GM12873 (cell line): ENCODE results near the gene LCN2.

Source experiments
- TF ChIP-seq, protein P1 (sequence below): IDR thresholded peaks from 2 replicates; pipeline ENCODE4 v1.5.1; 2012; ENCODE audit warnings: low read depth, mild to moderate bottlenecking, moderate library complexity, low read length, control low read depth; ENCODE audit not compliant: insufficient read depth; ENCODE audit errors: missing control alignments

Gene LCN2

DNA sequence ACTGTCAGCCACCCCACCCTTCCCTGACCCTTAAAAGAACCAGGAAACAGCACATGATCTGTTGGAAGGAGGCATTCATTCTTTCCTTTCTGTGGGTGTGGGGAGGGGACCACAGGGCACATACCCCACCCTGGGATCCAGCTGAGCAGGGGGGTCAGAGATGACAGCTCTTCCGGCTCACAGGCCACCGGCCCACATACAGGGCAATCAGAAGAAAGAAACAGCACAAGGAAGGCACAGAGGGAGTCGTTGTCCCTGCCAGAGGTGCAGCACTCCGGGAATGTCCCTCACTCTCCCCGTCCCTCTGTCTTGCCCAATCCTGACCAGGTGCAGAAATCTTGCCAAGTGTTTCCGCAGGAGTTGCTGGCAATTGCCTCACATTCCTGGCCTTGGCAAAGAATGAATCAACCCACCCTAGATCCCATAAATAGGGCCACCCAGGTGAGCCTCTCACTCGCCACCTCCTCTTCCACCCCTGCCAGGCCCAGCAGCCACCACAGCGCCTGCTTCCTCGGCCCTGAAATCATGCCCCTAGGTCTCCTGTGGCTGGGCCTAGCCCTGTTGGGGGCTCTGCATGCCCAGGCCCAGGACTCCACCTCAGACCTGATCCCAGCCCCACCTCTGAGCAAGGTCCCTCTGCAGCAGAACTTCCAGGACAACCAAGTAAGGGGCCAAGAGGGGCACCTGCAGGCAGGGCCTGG, at the start of gene LCN2:
Gene LCN2 (plus strand): TSS at position 453 of the 701 bp plus-strand sequence. CDS start 73 bp downstream, at position 526.
- TF ChIP-seq, protein P1, sequence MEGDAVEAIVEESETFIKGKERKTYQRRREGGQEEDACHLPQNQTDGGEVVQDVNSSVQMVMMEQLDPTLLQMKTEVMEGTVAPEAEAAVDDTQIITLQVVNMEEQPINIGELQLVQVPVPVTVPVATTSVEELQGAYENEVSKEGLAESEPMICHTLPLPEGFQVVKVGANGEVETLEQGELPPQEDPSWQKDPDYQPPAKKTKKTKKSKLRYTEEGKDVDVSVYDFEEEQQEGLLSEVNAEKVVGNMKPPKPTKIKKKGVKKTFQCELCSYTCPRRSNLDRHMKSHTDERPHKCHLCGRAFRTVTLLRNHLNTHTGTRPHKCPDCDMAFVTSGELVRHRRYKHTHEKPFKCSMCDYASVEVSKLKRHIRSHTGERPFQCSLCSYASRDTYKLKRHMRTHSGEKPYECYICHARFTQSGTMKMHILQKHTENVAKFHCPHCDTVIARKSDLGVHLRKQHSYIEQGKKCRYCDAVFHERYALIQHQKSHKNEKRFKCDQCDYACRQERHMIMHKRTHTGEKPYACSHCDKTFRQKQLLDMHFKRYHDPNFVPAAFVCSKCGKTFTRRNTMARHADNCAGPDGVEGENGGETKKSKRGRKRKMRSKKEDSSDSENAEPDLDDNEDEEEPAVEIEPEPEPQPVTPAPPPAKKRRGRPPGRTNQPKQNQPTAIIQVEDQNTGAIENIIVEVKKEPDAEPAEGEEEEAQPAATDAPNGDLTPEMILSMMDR = no peak

DNA sequence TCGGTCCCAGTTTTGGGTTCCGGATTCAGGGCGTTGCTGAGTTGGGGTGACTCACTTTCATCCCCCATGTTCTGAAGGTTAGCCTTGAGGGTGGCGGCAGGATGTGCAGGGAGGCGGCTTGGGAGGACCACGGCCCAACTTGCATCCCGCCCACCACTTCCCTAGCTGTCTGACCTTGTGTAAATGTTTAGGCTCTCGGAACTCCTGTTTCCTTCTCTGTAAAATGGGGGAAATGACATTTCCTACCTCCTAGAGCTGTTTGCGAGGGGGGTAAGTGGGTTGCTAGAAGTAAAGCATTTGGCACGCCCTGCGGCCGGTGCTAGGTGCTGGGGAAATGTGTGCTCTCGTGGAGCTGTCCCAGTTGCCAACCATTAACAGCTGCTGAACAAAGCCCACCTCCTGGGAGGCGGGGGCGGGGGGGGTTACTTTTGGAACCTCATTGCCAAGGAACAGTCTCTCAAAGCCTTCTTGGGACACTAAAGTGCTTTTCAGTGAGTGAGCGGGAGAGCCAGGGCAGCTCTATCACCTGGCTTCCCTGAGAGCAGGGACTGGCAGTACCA, 49.2 kb upstream of the LCN2 start:
- TF ChIP-seq, protein P1 = no peak

DNA sequence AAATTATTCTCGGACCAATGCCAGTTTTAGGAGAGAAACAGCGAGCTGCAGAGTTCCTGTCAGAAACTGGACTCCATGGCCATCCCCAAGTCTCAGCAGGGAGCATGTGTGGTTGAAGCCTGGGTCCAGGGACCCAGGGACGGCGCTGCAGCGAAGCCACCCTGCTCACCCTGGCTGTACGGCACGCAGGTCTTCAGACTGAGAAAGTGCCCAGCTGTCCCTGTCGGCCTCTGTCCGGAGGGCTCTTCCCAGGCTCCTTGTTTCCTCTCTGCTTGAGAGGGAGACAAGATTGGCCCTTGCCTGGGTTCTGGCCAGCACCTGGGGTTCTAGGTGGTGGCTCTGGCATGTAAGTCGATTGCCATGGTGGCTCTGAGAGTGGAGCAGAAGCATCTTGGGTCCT, 48.7 kb upstream of the LCN2 start:
- TF ChIP-seq, protein P1 = no peak

DNA sequence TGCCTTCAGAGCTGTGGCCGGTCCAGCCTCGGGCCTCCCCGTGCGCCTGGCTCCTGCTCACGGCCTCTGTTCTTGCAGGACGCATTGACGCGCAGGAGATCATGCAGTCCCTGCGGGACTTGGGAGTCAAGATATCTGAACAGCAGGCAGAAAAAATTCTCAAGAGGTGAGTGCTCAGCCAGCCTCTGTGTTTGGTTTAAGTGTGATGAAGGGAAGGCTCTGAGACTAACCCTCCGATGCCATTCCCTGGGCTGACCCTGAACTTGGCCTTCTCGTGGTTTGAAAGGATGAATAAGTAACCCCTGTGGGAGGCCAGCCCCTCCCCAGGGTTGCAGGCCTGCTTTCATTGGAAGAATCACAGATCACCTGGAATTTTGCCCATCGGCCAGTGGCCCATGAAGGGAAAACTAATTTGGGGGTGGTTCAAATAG, 48.0 kb upstream of the LCN2 start:
- TF ChIP-seq, protein P1 = no peak

DNA sequence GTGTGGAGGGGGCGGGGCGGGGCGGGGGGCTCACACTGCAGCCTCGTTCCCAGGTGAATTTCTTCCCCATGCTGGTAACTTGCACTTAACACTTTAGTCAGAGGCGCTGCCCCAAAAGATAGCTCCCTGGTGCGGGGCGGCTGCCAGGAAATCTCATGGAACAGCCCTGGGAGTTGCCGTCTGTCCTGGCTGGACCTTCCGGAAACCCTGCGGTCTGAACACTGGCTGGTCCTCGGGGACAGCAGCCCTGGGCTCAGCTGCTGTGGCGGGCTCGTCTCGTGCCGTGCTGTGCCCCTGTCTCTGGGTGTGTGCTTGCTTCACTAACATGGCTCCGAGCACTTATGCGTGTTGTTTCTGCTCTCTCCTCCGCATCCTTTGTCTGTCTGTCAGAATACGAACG, 47.6 kb upstream of the LCN2 start:
- TF ChIP-seq, protein P1 = no peak

DNA sequence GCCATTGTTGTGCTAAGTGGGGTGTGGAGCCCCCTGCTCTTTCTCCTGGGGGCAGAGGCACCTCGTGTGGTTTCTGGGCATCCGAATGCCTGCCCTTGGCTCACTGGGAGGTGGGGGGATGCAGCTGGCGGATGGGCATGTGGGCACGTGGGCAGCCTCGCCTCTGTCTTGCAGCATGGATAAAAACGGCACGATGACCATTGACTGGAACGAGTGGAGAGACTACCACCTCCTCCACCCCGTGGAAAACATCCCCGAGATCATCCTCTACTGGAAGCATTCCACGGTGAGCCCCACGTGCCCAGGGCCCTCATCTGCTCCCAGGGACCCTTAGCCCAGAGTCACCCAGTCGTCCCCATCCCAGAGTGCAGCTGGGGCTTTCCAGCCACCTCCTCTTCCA, 47.1 kb upstream of the LCN2 start:
- TF ChIP-seq, protein P1 = no peak

DNA sequence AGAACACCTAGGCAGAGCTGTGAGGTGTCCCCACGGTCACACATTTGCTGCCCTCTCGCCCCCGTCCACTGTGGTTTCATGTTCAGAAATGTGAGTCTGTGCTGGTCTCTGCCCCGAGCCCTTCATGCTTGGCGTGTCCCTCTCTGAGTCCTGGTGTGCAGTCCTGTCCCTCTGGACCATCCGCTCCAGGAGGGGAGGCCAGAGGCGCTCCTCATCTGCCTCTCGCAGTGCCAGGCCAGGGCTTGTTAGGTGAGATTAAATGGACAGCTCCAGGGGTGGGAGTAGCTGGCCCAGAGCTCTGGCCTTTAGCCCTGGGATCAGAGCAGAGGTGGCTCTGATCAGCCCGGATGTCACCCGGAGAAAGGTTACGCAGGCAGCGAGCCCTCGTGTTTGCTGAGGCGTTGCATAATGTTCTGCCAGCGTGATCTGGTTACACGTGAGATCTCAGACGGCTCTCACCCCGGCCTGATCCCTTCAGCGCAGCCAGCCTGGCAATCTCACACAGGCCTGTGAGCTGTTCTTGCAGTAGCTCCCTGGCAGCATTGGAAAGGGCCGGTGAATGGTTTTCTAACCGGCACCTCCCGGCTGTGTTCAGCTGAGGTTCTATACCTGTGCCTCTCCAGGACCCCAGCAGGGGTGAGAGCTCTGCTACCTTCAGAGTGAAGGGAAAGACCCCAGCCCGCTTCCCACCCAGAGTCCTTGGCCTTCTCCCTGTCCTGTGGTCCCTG, 46.2 kb upstream of the LCN2 start:
- TF ChIP-seq, protein P1 = no peak
